Liver (tissue), 3 donors: ENCODE data around the gene ISM1.

ENCODE experiments used
- ATF3 ChIP-seq: IDR thresholded peaks from 2 replicates; pipeline ENCODE4 v1.6.1; 2016; ENCODE audit warnings: antibody characterized with exemption
- FOXA1 ChIP-seq: IDR thresholded peaks from 2 replicates; pipeline ENCODE4 v1.6.1; 2016; ENCODE audit warnings: antibody characterized with exemption
- HNF4A ChIP-seq, 2 donors: conservative IDR thresholded peaks; 2 replicates each; pipeline ENCODE4 v1.6.1; 2016; ENCODE audit warnings: antibody characterized with exemption in 2 of 2, mild to moderate bottlenecking in 2 of 2
- JUND ChIP-seq, 2 donors: IDR thresholded peaks; 2 replicates each; pipeline ENCODE4 v1.6.1; 2016; ENCODE audit warnings: antibody characterized with exemption in 2 of 2
- MAX ChIP-seq: IDR thresholded peaks from 2 replicates; pipeline ENCODE4 v1.6.1; 2016; ENCODE audit warnings: antibody characterized with exemption
- NR2F2 ChIP-seq: IDR thresholded peaks from 2 replicates; pipeline ENCODE4 v1.6.1; 2016; ENCODE audit warnings: antibody characterized with exemption
- RAD21 ChIP-seq, 2 donors: IDR thresholded peaks; 2 replicates each; pipeline ENCODE4 v1.6.1; 2016; ENCODE audit warnings: antibody characterized with exemption in 2 of 2, mild to moderate bottlenecking in 2 of 2
- REST ChIP-seq: IDR thresholded peaks from 2 replicates; pipeline ENCODE4 v1.6.1; 2016; ENCODE audit warnings: antibody characterized with exemption, mild to moderate bottlenecking
- SP1 ChIP-seq: IDR thresholded peaks from 2 replicates; pipeline ENCODE4 v1.6.1; 2018; ENCODE audit warnings: antibody characterized with exemption, mild to moderate bottlenecking
- TAF1 ChIP-seq: conservative IDR thresholded peaks from 2 replicates; pipeline ENCODE4 v1.6.1; 2016; ENCODE audit warnings: antibody characterized with exemption, mild to moderate bottlenecking
- YY1 ChIP-seq: IDR thresholded peaks from 2 replicates; pipeline ENCODE4 v1.6.1; 2016; ENCODE audit warnings: antibody characterized with exemption, mild to moderate bottlenecking
- TF ChIP-seq, protein P1 (sequence below): fragments of 150-350 bp; IDR thresholded peaks from 2 replicates; pipeline ENCODE4 v1.5.1; 2017; ENCODE audit warnings: improper control_type of control experiment, low read depth, low read length; ENCODE audit not compliant: missing input control
- TF ChIP-seq, protein P2 (sequence below): IDR thresholded peaks from 2 replicates; pipeline ENCODE4 v1.6.1; 2016; ENCODE audit warnings: antibody characterized with exemption
- donor health status: healthy.
- donor health status: healthy.

DNA sequence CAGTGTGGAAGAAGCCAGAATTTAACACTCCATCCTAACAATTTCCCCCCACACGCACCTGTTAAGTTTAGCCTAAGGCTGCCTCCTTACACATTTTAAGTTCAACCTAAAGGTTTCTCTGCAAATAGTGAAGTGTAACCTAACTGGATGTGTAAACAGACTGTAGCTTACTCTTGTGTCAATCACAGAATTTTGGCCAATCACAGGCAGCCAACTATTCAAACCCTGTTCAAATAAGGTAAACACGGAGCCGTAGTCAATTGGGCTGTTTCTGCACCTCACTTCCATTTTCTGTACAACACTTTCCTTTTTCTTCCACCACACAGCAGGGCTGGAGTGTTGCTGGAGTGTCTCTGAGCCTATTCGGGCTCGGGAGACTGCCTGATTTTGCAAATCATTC lies 92.1 kb downstream of the ISM1 start:
- TF ChIP-seq, protein P1, sequence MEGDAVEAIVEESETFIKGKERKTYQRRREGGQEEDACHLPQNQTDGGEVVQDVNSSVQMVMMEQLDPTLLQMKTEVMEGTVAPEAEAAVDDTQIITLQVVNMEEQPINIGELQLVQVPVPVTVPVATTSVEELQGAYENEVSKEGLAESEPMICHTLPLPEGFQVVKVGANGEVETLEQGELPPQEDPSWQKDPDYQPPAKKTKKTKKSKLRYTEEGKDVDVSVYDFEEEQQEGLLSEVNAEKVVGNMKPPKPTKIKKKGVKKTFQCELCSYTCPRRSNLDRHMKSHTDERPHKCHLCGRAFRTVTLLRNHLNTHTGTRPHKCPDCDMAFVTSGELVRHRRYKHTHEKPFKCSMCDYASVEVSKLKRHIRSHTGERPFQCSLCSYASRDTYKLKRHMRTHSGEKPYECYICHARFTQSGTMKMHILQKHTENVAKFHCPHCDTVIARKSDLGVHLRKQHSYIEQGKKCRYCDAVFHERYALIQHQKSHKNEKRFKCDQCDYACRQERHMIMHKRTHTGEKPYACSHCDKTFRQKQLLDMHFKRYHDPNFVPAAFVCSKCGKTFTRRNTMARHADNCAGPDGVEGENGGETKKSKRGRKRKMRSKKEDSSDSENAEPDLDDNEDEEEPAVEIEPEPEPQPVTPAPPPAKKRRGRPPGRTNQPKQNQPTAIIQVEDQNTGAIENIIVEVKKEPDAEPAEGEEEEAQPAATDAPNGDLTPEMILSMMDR, result no peak
- TF ChIP-seq JUND (IDR thresholded peaks at IDR 0.05), result no peak
- no peak for TF ChIP-seq YY1
- TF ChIP-seq SP1, result no peak
- no peak for TF ChIP-seq MAX
- no peak for TF ChIP-seq FOXA1
- TF ChIP-seq, protein P2, sequence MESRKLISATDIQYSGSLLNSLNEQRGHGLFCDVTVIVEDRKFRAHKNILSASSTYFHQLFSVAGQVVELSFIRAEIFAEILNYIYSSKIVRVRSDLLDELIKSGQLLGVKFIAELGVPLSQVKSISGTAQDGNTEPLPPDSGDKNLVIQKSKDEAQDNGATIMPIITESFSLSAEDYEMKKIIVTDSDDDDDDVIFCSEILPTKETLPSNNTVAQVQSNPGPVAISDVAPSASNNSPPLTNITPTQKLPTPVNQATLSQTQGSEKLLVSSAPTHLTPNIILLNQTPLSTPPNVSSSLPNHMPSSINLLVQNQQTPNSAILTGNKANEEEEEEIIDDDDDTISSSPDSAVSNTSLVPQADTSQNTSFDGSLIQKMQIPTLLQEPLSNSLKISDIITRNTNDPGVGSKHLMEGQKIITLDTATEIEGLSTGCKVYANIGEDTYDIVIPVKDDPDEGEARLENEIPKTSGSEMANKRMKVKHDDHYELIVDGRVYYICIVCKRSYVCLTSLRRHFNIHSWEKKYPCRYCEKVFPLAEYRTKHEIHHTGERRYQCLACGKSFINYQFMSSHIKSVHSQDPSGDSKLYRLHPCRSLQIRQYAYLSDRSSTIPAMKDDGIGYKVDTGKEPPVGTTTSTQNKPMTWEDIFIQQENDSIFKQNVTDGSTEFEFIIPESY, result no peak
- TF ChIP-seq ATF3, result no peak
- TF ChIP-seq TAF1, result no peak
- TF ChIP-seq RAD21 (IDR thresholded peaks at IDR 0.05), result no peak
- no peak for TF ChIP-seq HNF4A (conservative IDR thresholded peaks at IDR 0.05)
- TF ChIP-seq REST, result no peak
- no peak for TF ChIP-seq NR2F2
